ENCODE results near the gene NFATC2.

DNA sequence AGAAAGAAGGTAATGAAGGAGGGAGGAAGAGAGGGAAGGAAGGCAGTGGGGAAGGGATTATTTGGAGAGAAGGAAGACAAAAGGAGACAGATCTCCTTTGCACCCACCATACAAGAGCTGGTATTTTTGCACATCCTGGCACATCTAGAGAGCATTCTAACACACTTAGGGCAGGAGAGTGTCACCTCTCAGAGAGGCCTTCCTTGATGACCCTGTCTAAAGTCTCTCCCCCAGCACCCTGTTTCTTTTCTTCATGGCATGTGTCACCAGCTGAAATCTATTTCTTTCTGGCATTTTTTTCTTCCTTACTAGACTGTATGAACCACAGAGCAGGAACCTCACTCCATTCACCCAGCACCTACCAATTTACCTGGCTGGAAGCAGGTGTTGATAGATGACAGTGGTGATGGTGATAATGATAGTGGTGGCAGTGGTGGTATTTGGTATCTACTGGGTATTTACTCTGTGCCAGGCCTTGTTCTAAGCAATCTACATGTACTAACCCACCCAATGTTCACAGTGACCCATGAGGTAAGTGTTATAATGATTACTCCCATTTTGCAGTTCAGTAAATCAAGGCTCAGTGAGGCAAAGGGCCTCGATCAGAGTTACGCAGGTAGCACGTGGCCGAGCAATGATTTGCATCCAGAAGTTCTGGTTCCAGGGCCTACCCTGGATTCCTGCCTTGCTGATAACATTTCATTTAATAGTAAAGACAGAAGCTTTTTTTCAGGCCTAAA is 131.8 kb downstream of the NFATC2 start:
- TF ChIP-seq, protein P1, sequence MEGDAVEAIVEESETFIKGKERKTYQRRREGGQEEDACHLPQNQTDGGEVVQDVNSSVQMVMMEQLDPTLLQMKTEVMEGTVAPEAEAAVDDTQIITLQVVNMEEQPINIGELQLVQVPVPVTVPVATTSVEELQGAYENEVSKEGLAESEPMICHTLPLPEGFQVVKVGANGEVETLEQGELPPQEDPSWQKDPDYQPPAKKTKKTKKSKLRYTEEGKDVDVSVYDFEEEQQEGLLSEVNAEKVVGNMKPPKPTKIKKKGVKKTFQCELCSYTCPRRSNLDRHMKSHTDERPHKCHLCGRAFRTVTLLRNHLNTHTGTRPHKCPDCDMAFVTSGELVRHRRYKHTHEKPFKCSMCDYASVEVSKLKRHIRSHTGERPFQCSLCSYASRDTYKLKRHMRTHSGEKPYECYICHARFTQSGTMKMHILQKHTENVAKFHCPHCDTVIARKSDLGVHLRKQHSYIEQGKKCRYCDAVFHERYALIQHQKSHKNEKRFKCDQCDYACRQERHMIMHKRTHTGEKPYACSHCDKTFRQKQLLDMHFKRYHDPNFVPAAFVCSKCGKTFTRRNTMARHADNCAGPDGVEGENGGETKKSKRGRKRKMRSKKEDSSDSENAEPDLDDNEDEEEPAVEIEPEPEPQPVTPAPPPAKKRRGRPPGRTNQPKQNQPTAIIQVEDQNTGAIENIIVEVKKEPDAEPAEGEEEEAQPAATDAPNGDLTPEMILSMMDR (conservative IDR thresholded peaks at IDR 0.05; ENCODE audit: low read length), result no peak
- TF ChIP-seq EZH2phosphoT487 (IDR thresholded peaks at IDR 0.05; ENCODE audit: borderline replicate concordance), result no peak
